Right ventricle myocardium superior (tissue), 1 donor: Measurements from ENCODE around the gene ABHD14A. TPM values are rescaled to one million over a fixed set of nuclear protein-coding genes. Genes with fewer than 3 reads are reported as not detected.
A peak's percentile ranks its signal among the peaks of the same experiment; 100 is the strongest.

Source experiments
- ATAC-seq: fragments of 200-7000 bp; cut with Tn5 transposase; one replicate; pipeline ENCODE4 v1.9.1; 2020; ENCODE audit warnings: mild to moderate bottlenecking; ENCODE audit not compliant: poor library complexity
- DNase-seq: peaks from one replicate; pipeline ENCODE4 v3.0.0-alpha.2; 2020
- intact Hi-C: fragments of 100-400 bp; cut with DNase I; formaldehyde crosslinking; loops from one replicate; pipeline ENCODE4 v1.11.2; 2022
- total RNA-seq: library from RNA; stranded (reverse); fragmentation: NEBNext Ultra II Directional; extraction: Animal tissue kit (Norgen Biotek cat#: 25700); gene quantifications from one replicate; pipeline ENCODE4 v1.2.1, GENCODE V29; 2021
- donor health status: DM: no; HTN: yes; CAD: no; lungs with severe emphysema.

ABHD14A gene
- total RNA-seq, 1 donor from 2014 or later = 27.5 TPM

- ATAC-seq (peak; percentile 30), DNase-seq (no peak)
- intact Hi-C loops = loop anchor here (2.0 to 10.0 kb wide), 2 partner anchors 117 to 339 kb away; no protein-coding TSS in a partner anchor
Measured at GRCh38 chr3:52005571-52005986, 30.7 kb downstream of the ABHD14A start.

- no peak for DNase-seq
- no peak for ATAC-seq
Measured at GRCh38 chr3:52006017-52006819, 31.4 kb downstream of the ABHD14A start.

GRCh38 chr3:52006820-52007133 lies 31.9 kb downstream of the ABHD14A start:
- intact Hi-C loops = loop anchor here (10.0 kb wide), 1 partner anchor 338 kb away; no protein-coding TSS in a partner anchor
- no peak for DNase-seq
- no peak for ATAC-seq

More at GRCh38 chr3:52006017-52006819, 31.4 kb downstream of the ABHD14A start:
- intact Hi-C loops = loop anchor here (10.0 kb wide), 1 partner anchor 339 kb away; no protein-coding TSS in a partner anchor

GRCh38 chr3:52007291-52007690 lies 32.4 kb downstream of the ABHD14A start:
- ATAC-seq (no peak), DNase-seq (no peak)
- intact Hi-C loops = loop anchor here (10.0 kb wide), 1 partner anchor 338 kb away; no protein-coding TSS in a partner anchor

- ATAC-seq (no peak), DNase-seq (no peak)
- intact Hi-C loops = no loop called here
Measured at GRCh38 chr3:52010431-52010830, 35.6 kb downstream of the ABHD14A start.

- DNase-seq (no peak), ATAC-seq (peak; percentile 20)
- intact Hi-C loops = no loop called here
Measured at GRCh38 chr3:52012699-52013098, 37.8 kb downstream of the ABHD14A start.

GRCh38 chr3:52013802-52014598 lies 39.1 kb downstream of the ABHD14A start:
- no peak for DNase-seq
- intact Hi-C loops = no loop called here
- ATAC-seq = no peak

- no peak for ATAC-seq
- no peak for DNase-seq
- intact Hi-C loops = no loop called here
Measured at GRCh38 chr3:52014613-52015012, 39.7 kb downstream of the ABHD14A start.

- ATAC-seq (no peak), DNase-seq (no peak)
- intact Hi-C loops = no loop called here
Measured at GRCh38 chr3:52015438-52016228, 40.8 kb downstream of the ABHD14A start.

- intact Hi-C loops = no loop called here
- DNase-seq (no peak), ATAC-seq (no peak)
Measured at GRCh38 chr3:52017586-52017985, 42.7 kb downstream of the ABHD14A start.

- intact Hi-C loops = no loop called here
- no peak for DNase-seq
- no peak for ATAC-seq
Measured at GRCh38 chr3:52018319-52019000, 43.6 kb downstream of the ABHD14A start.

- intact Hi-C loops = no loop called here
- ATAC-seq (peak; percentile 77), DNase-seq (peak; percentile 85)
Measured at GRCh38 chr3:52019352-52020080, 44.7 kb downstream of the ABHD14A start.

- no peak for ATAC-seq
- no peak for DNase-seq
- intact Hi-C loops = no loop called here
Measured at GRCh38 chr3:52020796-52021195, 45.9 kb downstream of the ABHD14A start.

GRCh38 chr3:52021489-52022268 lies 46.8 kb downstream of the ABHD14A start:
- DNase-seq = peak; percentile 84
- ATAC-seq = peak; percentile 42
- intact Hi-C loops = no loop called here

- intact Hi-C loops = no loop called here
- peak; percentile 28 for ATAC-seq
Measured at GRCh38 chr3:52022323-52023100, 47.6 kb downstream of the ABHD14A start.

GRCh38 chr3:52023101-52023770 lies 48.4 kb downstream of the ABHD14A start:
- intact Hi-C loops = no loop called here
- DNase-seq (no peak), ATAC-seq (no peak)

More at GRCh38 chr3:52022323-52023100, 47.6 kb downstream of the ABHD14A start:
- peak; percentile 75 for DNase-seq
